Smooth muscle cell (in vitro differentiated cells): ENCODE results near the gene GAB2. TPM values are rescaled to one million over a fixed set of nuclear protein-coding genes. Genes with fewer than 3 reads are reported as not detected.
A peak's percentile ranks its signal among the peaks of the same experiment; 100 is the strongest.

Experiments
- DNase-seq: peaks from one replicate; lab custom pipeline; 2025; ENCODE audit not compliant: unreplicated experiment; lab: John Stamatoyannopoulos, UW
- H2AFZ ChIP-seq: fragments of 200-600 bp; sonication (generic); 2 replicates; pipeline ENCODE4 v1.6.0; 2016; ENCODE audit warnings: antibody characterized with exemption, low read depth, mild to moderate bottlenecking
- H3F3A ChIP-seq: fragments of 200-600 bp; sonication (generic); 2 replicates; pipeline ENCODE4 v1.6.0; 2017; ENCODE audit warnings: antibody characterized with exemption, low read depth
- H3K27ac ChIP-seq: fragments of 200-600 bp; sonication (generic); 2 replicates; pipeline ENCODE4 v1.5.1; 2016; ENCODE audit warnings: low read depth, mild to moderate bottlenecking
- H3K27me3 ChIP-seq: fragments of 200-600 bp; sonication (generic); 2 replicates; pipeline ENCODE4 v1.6.1; 2016; ENCODE audit warnings: low read depth, mild to moderate bottlenecking
- H3K36me3 ChIP-seq: fragments of 200-600 bp; sonication (generic); 2 replicates; pipeline ENCODE4 v1.5.1; 2016; ENCODE audit warnings: low read depth
- H3K4me1 ChIP-seq: fragments of 200-600 bp; sonication (generic); 2 replicates; pipeline ENCODE4 v1.5.1; 2016; ENCODE audit warnings: low read depth
- H3K4me2 ChIP-seq: fragments of 200-600 bp; sonication (generic); 2 replicates; pipeline ENCODE4 v1.6.0; 2016; ENCODE audit warnings: mild to moderate bottlenecking
- H3K4me3 ChIP-seq: fragments of 200-600 bp; sonication (generic); 2 replicates; pipeline ENCODE4 v1.5.1; 2016; ENCODE audit warnings: mild to moderate bottlenecking
- H3K79me2 ChIP-seq: fragments of 200-600 bp; sonication (generic); 2 replicates; pipeline ENCODE4 v1.6.0; 2016; ENCODE audit warnings: low read depth, mild to moderate bottlenecking
- H3K9ac ChIP-seq: fragments of 200-600 bp; sonication (generic); 2 replicates; pipeline ENCODE4 v1.6.0; 2016; ENCODE audit warnings: low read depth
- H3K9me3 ChIP-seq: fragments of 200-600 bp; sonication (generic); replicated peaks from 2 replicates; pipeline ENCODE4 v1.5.1; 2016; ENCODE audit warnings: low read depth
- H4K20me1 ChIP-seq: fragments of 200-600 bp; sonication (generic); 2 replicates; pipeline ENCODE4 v1.6.0; 2016; ENCODE audit warnings: low read depth
- CTCF ChIP-seq: fragments of 200-600 bp; sonication (generic); IDR thresholded peaks from 2 replicates; pipeline ENCODE4 v1.5.1; 2017; ENCODE audit warnings: borderline replicate concordance, mild to moderate bottlenecking, antibody characterized with exemption; ENCODE audit not compliant: insufficient read depth, poor library complexity, severe bottlenecking
- WGBS: methylation state at CpG from one replicate; pipeline ENCODE4 v1.1.7; 2016; ENCODE audit warnings: low lambda C conversion rate; 5-methylcytosine and 5-hydroxymethylcytosine counted together
- polyA plus RNA-seq: library from polyadenylated mRNA; unstranded; fragments of >200 nt; fragmentation: Nextera tagmentation; extraction: Ambion mirVana; gene quantifications from 2 replicates; pipeline ENCODE4 v1.2.1, GENCODE V29; 2016
- total RNA-seq: library from RNA; depleted of rRNA; stranded (reverse); fragments of >200 nt; gene quantifications from 2 replicates; pipeline ENCODE4 v1.2.3, GENCODE V29; 2014

Gene GAB2
- total and polyA plus RNA-seq, 2 experiments from 2014 or later = 4.2 to 9.7 TPM

GRCh38 chr11:78313181-78313795 lies 104.3 kb downstream of the GAB2 start:
- H4K20me1 ChIP-seq = peaks cover 7% of the 10 kb centered on the region
- H2AFZ ChIP-seq = no peak overlapping the region
- H3K27ac ChIP-seq = peak overlapping the region; percentile 46
- H3K36me3 ChIP-seq = no peaks in the 10 kb centered on the region
- 93% methylated on average over 2 of the region's 2 CpGs for WGBS
- H3K9me3 ChIP-seq = no peaks in the 10 kb centered on the region
- H3K4me2 ChIP-seq = peak overlapping the region; percentile 31
- no peaks in the 10 kb centered on the region for H3F3A ChIP-seq
- H3K9ac ChIP-seq = no peak overlapping the region
- H3K79me2 ChIP-seq = peaks cover 85% of the 10 kb centered on the region
- DNase-seq = no peak
- no peak overlapping the region for H3K4me3 ChIP-seq
- H3K4me1 ChIP-seq = peaks cover 6% of the 10 kb centered on the region
- no peaks in the 10 kb centered on the region for H3K27me3 ChIP-seq
- TF ChIP-seq CTCF = no peak

GRCh38 chr11:78312712-78313111 lies 104.9 kb downstream of the GAB2 start:
- Histone ChIP-seq H3K4me1 (peaks cover 5% of the 10 kb centered on the region), H3K4me2 (no peak overlapping the region), H3K27me3 (no peaks in the 10 kb centered on the region), H2AFZ (no peak overlapping the region), H3K4me3 (no peak overlapping the region), H3K36me3 (no peaks in the 10 kb centered on the region), H3K9ac (no peak overlapping the region), H3K9me3 (no peaks in the 10 kb centered on the region), H3F3A (no peaks in the 10 kb centered on the region), H4K20me1 (peaks cover 7% of the 10 kb centered on the region), H3K27ac (no peak overlapping the region), H3K79me2 (peaks cover 88% of the 10 kb centered on the region)
- WGBS = 97% methylated on average over 4 of the region's 4 CpGs
- DNase-seq = no peak
- no peak for TF ChIP-seq CTCF

GRCh38 chr11:78311702-78312371 lies 105.8 kb downstream of the GAB2 start:
- no peaks in the 10 kb centered on the region for H3K36me3 ChIP-seq
- TF ChIP-seq CTCF = no peak
- no peaks in the 10 kb centered on the region for H3K27me3 ChIP-seq
- H3K9ac ChIP-seq = no peak overlapping the region
- H3K4me2 ChIP-seq = no peak overlapping the region
- H3K79me2 ChIP-seq = peaks cover 91% of the 10 kb centered on the region
- DNase-seq = no peak
- H3K4me3 ChIP-seq = no peak overlapping the region
- no peaks in the 10 kb centered on the region for H3F3A ChIP-seq
- H2AFZ ChIP-seq = no peak overlapping the region
- WGBS = 84% methylated on average over 5 of the region's 5 CpGs
- H3K9me3 ChIP-seq = no peaks in the 10 kb centered on the region
- no peak overlapping the region for H3K27ac ChIP-seq
- H3K4me1 ChIP-seq = peaks cover 5% of the 10 kb centered on the region
- peaks cover 7% of the 10 kb centered on the region for H4K20me1 ChIP-seq
